Natural killer cell (primary cell): Measurements from ENCODE around the gene GRM4. TPM values are rescaled to one million over a fixed set of nuclear protein-coding genes. Genes with fewer than 3 reads are reported as not detected.
A peak's percentile ranks its signal among the peaks of the same experiment; 100 is the strongest.

Experiments
- ATAC-seq, 3 donors: fragments of 150-1000 bp in 2 of 3; fragments of 200-7000 bp in 1 of 3; cut with Tn5 transposase; 1 replicate in 1 of 3; 2 replicates in 2 of 3; pipeline ENCODE4 v1.10.0; 2021; ENCODE audit warnings: mild to moderate bottlenecking in 2 of 3, moderate library complexity in 2 of 3
- DNase-seq, 2 donors: peaks; one replicate each; pipeline versions ENCODE4 v3.0.0 to v3.0.0-alpha.2; 2013 to 2021; ENCODE audit warnings: mixed read lengths in 1 of 2
- H3K27ac ChIP-seq: one replicate; pipeline ENCODE4 v1.5.1; 2013; ENCODE audit warnings: mild to moderate bottlenecking, low read length
- H3K27me3 ChIP-seq: one replicate; pipeline ENCODE4 v1.6.1; 2013; ENCODE audit warnings: low read length; ENCODE audit not compliant: control insufficient read depth, insufficient read depth
- H3K36me3 ChIP-seq: one replicate; pipeline ENCODE4 v1.6.1; 2013; ENCODE audit warnings: low read length; ENCODE audit not compliant: control insufficient read depth, insufficient read depth
- H3K4me1 ChIP-seq: one replicate; pipeline ENCODE4 v1.6.1; 2013; ENCODE audit warnings: low read length; ENCODE audit not compliant: control insufficient read depth, insufficient read depth
- H3K4me3 ChIP-seq: one replicate; pipeline ENCODE4 v1.5.1; 2013; ENCODE audit warnings: low read length
- H3K9me3 ChIP-seq: one replicate; pipeline ENCODE4 v1.6.1; 2013; ENCODE audit warnings: low read length; ENCODE audit not compliant: control insufficient read depth, insufficient read depth
- H3K27ac Mint-ChIP-seq, 2 donors: one replicate each; pipeline ENCODE4 v1.8.0; 2022; ENCODE audit warnings: mild to moderate bottlenecking in 2 of 2, mixed read lengths in 2 of 2, moderate library complexity in 1 of 2
- H3K27me3 Mint-ChIP-seq, 2 donors: one replicate each; pipeline ENCODE4 v1.8.0; 2022; ENCODE audit warnings: low read depth in 2 of 2, mixed read lengths in 2 of 2
- H3K36me3 Mint-ChIP-seq: one replicate; pipeline ENCODE4 v1.8.0; 2022; ENCODE audit warnings: mixed read lengths
- H3K4me1 Mint-ChIP-seq, 2 donors: one replicate each; pipeline ENCODE4 v1.8.0; 2022; ENCODE audit warnings: mixed read lengths in 2 of 2
- H3K4me3 Mint-ChIP-seq: one replicate; pipeline ENCODE4 v1.8.0; 2022; ENCODE audit warnings: mild to moderate bottlenecking, moderate library complexity, mixed read lengths
- H3K9me3 Mint-ChIP-seq, 2 donors: one replicate each; pipeline ENCODE4 v1.8.0; 2022; ENCODE audit warnings: mixed read lengths in 2 of 2
- WGBS: methylation state at CpG from one replicate; pipeline ENCODE4 v1.1.7; 2013; ENCODE audit warnings: missing lambda C conversion rate; ENCODE audit not compliant: insufficient coverage; 5-methylcytosine and 5-hydroxymethylcytosine counted together
- intact Hi-C: fragments of 100-400 bp; cut with micrococcal nuclease; formaldehyde crosslinking; loops from one replicate; pipeline ENCODE4 v1.14.2; 2022
- total RNA-seq, 4 donors: library from RNA; stranded (reverse); fragments of 120-200 nt in 1 of 4; gene quantifications; one replicate each; pipeline versions ENCODE4 v1.2.3 to v1.2.4, GENCODE V29; 2013 to 2022
- TF ChIP-seq, protein P1 (sequence below): fragments of 200-600 bp; IDR thresholded peaks from one replicate; pipeline ENCODE4 v1.8.0; 2022; ENCODE audit warnings: antibody characterized with exemption

The GRM4 gene
- total RNA-seq, 3 donors from 2014 or later (not counting 1 experiment from before 2014, with no cell fraction given), result not detected

- Histone ChIP-seq H3K4me3 (no peak overlapping the region), H3K4me1 (peaks cover 25% of the 10 kb centered on the region), H3K36me3 (no peaks in the 10 kb centered on the region), H3K9me3 (no peaks in the 10 kb centered on the region), H3K27me3 (peaks cover 37% of the 10 kb centered on the region), H3K27ac (no peak overlapping the region)
- no peak for ATAC-seq
- DNase-seq, result no peak
- Mint-ChIP-seq H3K9me3 (no peaks in the 10 kb centered on the region), H3K36me3 (no peaks in the 10 kb centered on the region), H3K4me3 (no peak overlapping the region), H3K27me3 (peaks cover 44 to 45% of the 10 kb centered on the region in 2 donors), H3K27ac (no peak overlapping the region), H3K4me1 (peaks cover 0 to 13% of the 10 kb centered on the region in 2 donors)
- TF ChIP-seq, protein P1, sequence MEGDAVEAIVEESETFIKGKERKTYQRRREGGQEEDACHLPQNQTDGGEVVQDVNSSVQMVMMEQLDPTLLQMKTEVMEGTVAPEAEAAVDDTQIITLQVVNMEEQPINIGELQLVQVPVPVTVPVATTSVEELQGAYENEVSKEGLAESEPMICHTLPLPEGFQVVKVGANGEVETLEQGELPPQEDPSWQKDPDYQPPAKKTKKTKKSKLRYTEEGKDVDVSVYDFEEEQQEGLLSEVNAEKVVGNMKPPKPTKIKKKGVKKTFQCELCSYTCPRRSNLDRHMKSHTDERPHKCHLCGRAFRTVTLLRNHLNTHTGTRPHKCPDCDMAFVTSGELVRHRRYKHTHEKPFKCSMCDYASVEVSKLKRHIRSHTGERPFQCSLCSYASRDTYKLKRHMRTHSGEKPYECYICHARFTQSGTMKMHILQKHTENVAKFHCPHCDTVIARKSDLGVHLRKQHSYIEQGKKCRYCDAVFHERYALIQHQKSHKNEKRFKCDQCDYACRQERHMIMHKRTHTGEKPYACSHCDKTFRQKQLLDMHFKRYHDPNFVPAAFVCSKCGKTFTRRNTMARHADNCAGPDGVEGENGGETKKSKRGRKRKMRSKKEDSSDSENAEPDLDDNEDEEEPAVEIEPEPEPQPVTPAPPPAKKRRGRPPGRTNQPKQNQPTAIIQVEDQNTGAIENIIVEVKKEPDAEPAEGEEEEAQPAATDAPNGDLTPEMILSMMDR, result no peak
- intact Hi-C loops, result no loop called here
- WGBS, result 74% methylated on average over 12 of the region's 13 CpGs
Measured at GRCh38 chr6:34147906-34148630, 2.2 kb upstream of the GRM4 start.

DNA sequence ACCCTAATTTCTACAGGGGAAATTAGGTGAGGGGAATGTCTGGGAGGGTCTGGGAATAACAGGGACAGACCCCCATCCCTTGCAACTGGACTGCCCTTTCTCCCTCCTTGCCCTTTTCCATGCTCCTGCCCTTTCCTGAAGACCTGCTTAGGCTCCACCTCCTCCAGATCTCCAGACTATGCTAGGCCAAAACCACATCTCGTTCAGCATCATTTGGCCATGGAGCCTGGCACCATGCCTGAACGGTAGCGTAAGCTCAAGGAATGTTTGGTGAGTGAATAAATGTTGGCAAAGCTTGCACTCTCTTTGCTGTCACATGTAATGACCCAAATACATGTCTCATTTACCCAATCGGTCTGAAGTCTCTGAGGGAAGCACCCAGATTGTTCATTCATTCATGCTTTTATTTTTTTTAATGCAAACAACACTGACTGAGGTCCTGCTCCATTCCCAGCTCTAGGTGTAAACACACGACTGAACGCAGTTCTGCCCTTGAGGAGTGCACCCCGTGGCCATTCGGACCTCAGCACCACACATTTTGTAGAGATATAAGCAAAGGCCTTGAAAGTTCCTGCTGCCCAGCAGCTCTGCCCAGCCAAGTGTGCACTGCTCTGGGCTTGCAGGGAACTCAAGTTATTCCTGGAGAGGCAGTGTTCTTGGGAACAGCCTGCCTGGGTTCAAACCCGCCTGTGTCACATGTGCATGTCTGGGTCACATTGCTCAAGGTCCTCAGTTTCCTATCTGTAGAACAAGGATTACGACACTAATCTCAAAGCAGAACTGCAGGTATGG lies 1.1 kb upstream of the GRM4 start:
- peaks cover 29% of the 10 kb centered on the region for H3K4me1 ChIP-seq
- Mint-ChIP-seq H3K27ac (no peak overlapping the region), H3K27me3 (peaks cover 44 to 46% of the 10 kb centered on the region in 2 donors), H3K36me3 (no peaks in the 10 kb centered on the region), H3K9me3 (no peaks in the 10 kb centered on the region), H3K4me3 (no peak overlapping the region), H3K4me1 (peaks cover 0 to 13% of the 10 kb centered on the region in 2 donors)
- H3K36me3 ChIP-seq, result no peaks in the 10 kb centered on the region
- DNase-seq (no peak), ATAC-seq (no peak)
- TF ChIP-seq, protein P1, result no peak
- H3K27me3 ChIP-seq, result peaks cover 43% of the 10 kb centered on the region
- H3K4me3 ChIP-seq, result no peak overlapping the region
- 86% methylated on average over 10 of the region's 10 CpGs for WGBS
- no peaks in the 10 kb centered on the region for H3K9me3 ChIP-seq
- intact Hi-C loops, result no loop called here
- H3K27ac ChIP-seq, result no peak overlapping the region

GRCh38 chr6:34145161-34146020 lies 496 bp downstream of the GRM4 start:
- no peaks in the 10 kb centered on the region for H3K36me3 ChIP-seq
- peaks cover 44% of the 10 kb centered on the region in 2 donors for H3K27me3 Mint-ChIP-seq
- H3K27ac Mint-ChIP-seq, result no peak overlapping the region
- H3K9me3 Mint-ChIP-seq, result no peaks in the 10 kb centered on the region
- H3K9me3 ChIP-seq, result no peaks in the 10 kb centered on the region
- DNase-seq (peak in 1 of 2 donors; percentile 57), ATAC-seq (peak in 1 of 3 donors; percentile 50)
- H3K4me1 ChIP-seq, result peaks cover 29% of the 10 kb centered on the region
- H3K27me3 ChIP-seq, result peaks cover 40% of the 10 kb centered on the region
- H3K36me3 Mint-ChIP-seq, result no peaks in the 10 kb centered on the region
- H3K27ac ChIP-seq, result no peak overlapping the region
- H3K4me1 Mint-ChIP-seq, result peaks cover 0 to 13% of the 10 kb centered on the region in 2 donors
- H3K4me3 Mint-ChIP-seq, result peak overlapping the region; percentile 54
- TF ChIP-seq, protein P1, result no peak
- under 1% methylated on average over 100 of the region's 100 CpGs for WGBS
- no peak overlapping the region for H3K4me3 ChIP-seq
- intact Hi-C loops, result no loop called here
